OCI-M2 (cell line): ENCODE measurements around the gene SORBS2.

Experiments used
- DNase-seq: peaks from one replicate; lab custom pipeline; 2025; ENCODE audit not compliant: unreplicated experiment; lab: John Stamatoyannopoulos, UW

SORBS2 gene

GRCh38 chr4:185835336-185835735 is 23.3 kb upstream of the SORBS2 start:
- no peak for DNase-seq

GRCh38 chr4:185834778-185835177 is 22.8 kb upstream of the SORBS2 start:
- DNase-seq: no peak

GRCh38 chr4:185834088-185834487 is 22.1 kb upstream of the SORBS2 start:
- DNase-seq: no peak

GRCh38 chr4:185833055-185833598 is 21.1 kb upstream of the SORBS2 start:
- DNase-seq: no peak

- no peak for DNase-seq
These were observed 19.3 kb upstream of the SORBS2 start for GRCh38 chr4:185831125-185831815.

- no peak for DNase-seq
These were observed 18.4 kb upstream of the SORBS2 start for GRCh38 chr4:185830263-185830994.

- no peak for DNase-seq
These were observed 14.4 kb upstream of the SORBS2 start for GRCh38 chr4:185826381-185826780.

GRCh38 chr4:185825737-185826136 is 13.7 kb upstream of the SORBS2 start:
- DNase-seq: no peak

- DNase-seq: no peak
These were observed 10.8 kb upstream of the SORBS2 start for GRCh38 chr4:185822791-185823190.

- no peak for DNase-seq
These were observed 9.0 kb upstream of the SORBS2 start for GRCh38 chr4:185821029-185821419.

GRCh38 chr4:185820146-185821028 is 8.4 kb upstream of the SORBS2 start:
- DNase-seq: no peak

- no peak for DNase-seq
These were observed 7.2 kb upstream of the SORBS2 start for GRCh38 chr4:185819144-185819543.

GRCh38 chr4:185817403-185817818 is 5.4 kb upstream of the SORBS2 start:
- no peak for DNase-seq

GRCh38 chr4:185813133-185813532 is 1.1 kb upstream of the SORBS2 start:
- no peak for DNase-seq

GRCh38 chr4:185810746-185811508 is 1.1 kb downstream of the SORBS2 start:
- no peak for DNase-seq

- no peak for DNase-seq
These were observed 2.4 kb downstream of the SORBS2 start for GRCh38 chr4:185809533-185810071.

GRCh38 chr4:185809121-185809520 is 2.9 kb downstream of the SORBS2 start:
- no peak for DNase-seq

GRCh38 chr4:185805979-185806378 is 6.0 kb downstream of the SORBS2 start:
- no peak for DNase-seq

GRCh38 chr4:185805262-185805802 is 6.7 kb downstream of the SORBS2 start:
- DNase-seq: no peak

GRCh38 chr4:185803022-185803421 is 9.0 kb downstream of the SORBS2 start:
- no peak for DNase-seq
